ENCODE results near the gene DCAF11. TPM values are rescaled to one million over a fixed set of nuclear protein-coding genes. Genes with fewer than 3 reads are reported as not detected.

Gene DCAF11
- total and polyA plus RNA-seq, 2 of the 13 experiments (the other 11 are each of a cell fraction or from before 2014, with no cell fraction given): 150 to 257 TPM

- intact Hi-C loops (cut with micrococcal nuclease; ENCODE audit: unreplicated experiment): no loop called here
- FAIRE-seq (no peak), ATAC-seq (no peak), DNase-seq (ENCODE audit: low spot score) (no peak)
- H3K4me3 ChIP-seq (replicated peaks in 1 of 3; ENCODE audit: insufficient read depth in 1 of 3, low read depth in 2 of 3, low read length in 3 of 3): no peak overlapping the region
- H3K9me3 ChIP-seq (ENCODE audit: low read length): no peaks in the 10 kb centered on the region; the same call in 1 of the 2 replicates
- H3K27me3 ChIP-seq (ENCODE audit: control insufficient read depth in 1 of 2, insufficient read depth in 2 of 2, low read length in 2 of 2): no peaks in the 10 kb centered on the region
- WGBS (ENCODE audit: low lambda C conversion rate): 97% methylated on average over 13 of the region's 13 CpGs
- CTCF ChIA-PET (ENCODE audit: low intra/inter-chr PET ratio, low total read pairs): no interaction called here
- no peak overlapping the region for H3K9ac ChIP-seq (ENCODE audit: insufficient read depth, low read depth, low read length)
- H3K36me3 ChIP-seq (replicated peaks in 1 of 2; ENCODE audit: control insufficient read depth in 1 of 2, insufficient read depth in 2 of 2, low read length in 2 of 2): peaks cover 34 to 50% of the 10 kb centered on the region in 2 experiments
- H3K27ac ChIP-seq (ENCODE audit: extremely low read length, insufficient read depth, low read length): no peak overlapping the region
- no TSS peak for BruUV-seq (replicated peaks)
- H3K4me1 ChIP-seq (ENCODE audit: insufficient read depth, low read length): peaks cover 53% of the 10 kb centered on the region
- in situ Hi-C loops (cut with HindIII; ENCODE audit: extremely low pct_ligation_motif_present, low pct_unique_long_range_greater_than_20kb): loop anchor here (25.0 kb wide), 1 partner anchor 1516 kb away; the partner anchor contains the start of genes ABHD4 and DAD1
- POLR2A ChIA-PET: interaction anchor here (0.8 to 11.8 kb wide), 8 partner anchors 8 to 97 kb away, joined by 3 to 594 read pairs (median 14); partner anchors contain the start of genes DCAF11, EMC9, IRF9 and NRL
- peaks cover 4% of the 10 kb centered on the region for H3K79me2 ChIP-seq (ENCODE audit: insufficient read depth, low read length)
- no peak overlapping the region for H2AFZ ChIP-seq (ENCODE audit: low read length)
- no peak overlapping the region for H3K4me2 ChIP-seq (ENCODE audit: low read depth, low read length)
- H4K20me1 ChIP-seq (ENCODE audit: insufficient read depth, low read length): no peaks in the 10 kb centered on the region
- TF ChIP-seq PRPF4 (IDR thresholded peaks at IDR 0.05; ENCODE audit: low read depth, low read length, poor library complexity, severe bottlenecking) (no peak), REL (CRISPR knock-in tag; conservative IDR thresholded peaks at IDR 0.05) (no peak), ZNF451 (CRISPR knock-in tag; IDR thresholded peaks at IDR 0.05) (no peak), ZNF576 (CRISPR knock-in tag; IDR thresholded peaks at IDR 0.05) (no peak), FOXP4 (CRISPR knock-in tag; IDR thresholded peaks at IDR 0.05) (no peak), ZKSCAN5 (CRISPR knock-in tag; IDR thresholded peaks at IDR 0.05) (no peak), SNAPC4 (CRISPR knock-in tag; IDR thresholded peaks at IDR 0.05) (no peak), ZSCAN12 (CRISPR knock-in tag; IDR thresholded peaks at IDR 0.05) (no peak), XRCC5 (optimal IDR thresholded peaks at IDR 0.05; ENCODE audit: low read length) (no peak), ZSCAN20 (CRISPR knock-in tag; IDR thresholded peaks at IDR 0.05; ENCODE audit: borderline replicate concordance) (no peak)
- TF ChIP-seq, protein P1, sequence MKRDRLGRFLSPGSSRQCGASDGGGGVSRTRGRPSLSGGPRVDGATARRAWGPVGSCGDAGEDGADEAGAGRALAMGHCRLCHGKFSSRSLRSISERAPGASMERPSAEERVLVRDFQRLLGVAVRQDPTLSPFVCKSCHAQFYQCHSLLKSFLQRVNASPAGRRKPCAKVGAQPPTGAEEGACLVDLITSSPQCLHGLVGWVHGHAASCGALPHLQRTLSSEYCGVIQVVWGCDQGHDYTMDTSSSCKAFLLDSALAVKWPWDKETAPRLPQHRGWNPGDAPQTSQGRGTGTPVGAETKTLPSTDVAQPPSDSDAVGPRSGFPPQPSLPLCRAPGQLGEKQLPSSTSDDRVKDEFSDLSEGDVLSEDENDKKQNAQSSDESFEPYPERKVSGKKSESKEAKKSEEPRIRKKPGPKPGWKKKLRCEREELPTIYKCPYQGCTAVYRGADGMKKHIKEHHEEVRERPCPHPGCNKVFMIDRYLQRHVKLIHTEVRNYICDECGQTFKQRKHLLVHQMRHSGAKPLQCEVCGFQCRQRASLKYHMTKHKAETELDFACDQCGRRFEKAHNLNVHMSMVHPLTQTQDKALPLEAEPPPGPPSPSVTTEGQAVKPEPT (CRISPR knock-in tag; IDR thresholded peaks at IDR 0.05; ENCODE audit: low read depth): no peak
Measured at GRCh38 chr14:24103451-24103850, 11.1 kb upstream of the DCAF11 start.
